Body of pancreas (tissue), 4 donors: Measurements from ENCODE around the gene PTK7. TPM values are rescaled to one million over a fixed set of nuclear protein-coding genes. Genes with fewer than 3 reads are reported as not detected.
"Not testable (repeated sequence)": the region's sequence is repeated elsewhere in the genome, so short reads cannot be mapped to it uniquely, and the experiment has no call there.

Experiments used
- ATAC-seq: fragments of 150-250 bp; one replicate; pipeline ENCODE4 v1.9.1; 2016
- DNase-seq, 4 donors: peaks; one replicate each; pipeline ENCODE4 v3.0.0-alpha.2; 2019
- H3K27ac ChIP-seq, 4 donors: fragments of 200-600 bp; sonication (generic); 1 replicate in 3 of 4; 2 replicates in 1 of 4; pipeline versions ENCODE4 v1.5.1 to v1.6.1; 2016 to 2019; ENCODE audit warnings: mild to moderate bottlenecking in 1 of 4, mixed read lengths in 1 of 4, moderate library complexity in 1 of 4
- H3K27me3 ChIP-seq, 2 donors: fragments of 200-600 bp; sonication (generic); one replicate each; pipeline ENCODE4 v1.6.0; 2016; ENCODE audit warnings: mild to moderate bottlenecking in 1 of 2
- H3K36me3 ChIP-seq, 2 donors: fragments of 200-600 bp; sonication (generic); replicated peaks in 1 of 2; 2 replicates each; pipeline ENCODE4 v1.5.1; 2016; ENCODE audit warnings: low read depth in 2 of 2; ENCODE audit not compliant: insufficient read depth in 1 of 2
- H3K4me1 ChIP-seq: fragments of 200-600 bp; sonication (generic); one replicate; pipeline ENCODE4 v1.6.0; 2016
- H3K4me3 ChIP-seq, 2 donors: fragments of 200-600 bp; sonication (generic); 1 replicate in 1 of 2; 2 replicates in 1 of 2; pipeline ENCODE4 v1.5.1; 2016 to 2019
- H3K9me3 ChIP-seq, 3 donors: fragments of 200-600 bp; sonication (generic); 1 replicate in 2 of 3; 2 replicates in 1 of 3; pipeline ENCODE4 v1.5.1; 2016
- POLR2A ChIP-seq, 3 donors: fragments of 450-650 bp; IDR thresholded peaks; one replicate each; pipeline ENCODE4 v1.6.1; 2016; ENCODE audit warnings: antibody characterized with exemption in 3 of 3, mild to moderate bottlenecking in 2 of 3
- WGBS, 2 donors: methylation state at CpG; one replicate each; pipeline ENCODE4 v1.1.5; 2017; 5-methylcytosine and 5-hydroxymethylcytosine counted together
- intact Hi-C: fragments of 100-400 bp; cut with DNase I; formaldehyde crosslinking; loops from one replicate; pipeline ENCODE4 v1.15.1; 2023
- total RNA-seq, 2 donors: library from RNA; depleted of rRNA; stranded (reverse); fragments of >200 nt; gene quantifications; one replicate each; pipeline ENCODE4 v1.1.0, GENCODE V29; 2016
- TF ChIP-seq, protein P1 (sequence below), 7 experiments: fragments of 450-650 bp in 4 of 7; fragments of 200-600 bp in 3 of 7; sonication (generic) in 3 of 7; IDR thresholded peaks; one replicate each; pipeline ENCODE4 v1.5.1; 2016 to 2019; ENCODE audit warnings: antibody characterized with exemption in 7 of 7

Gene PTK7
- total RNA-seq, 2 donors from 2014 or later: 26.4 to 28.0 TPM

GRCh38 chr6:43081043-43081442, 4.9 kb downstream of the PTK7 start:
- H3K36me3 ChIP-seq: no peaks in the 10 kb centered on the region
- intact Hi-C loops: no loop called here
- DNase-seq: no peak

GRCh38 chr6:43081922-43082321, 5.8 kb downstream of the PTK7 start:
- H3K27me3 ChIP-seq: not testable (repeated sequence)

More at GRCh38 chr6:43081043-43081442, 4.9 kb downstream of the PTK7 start:
- Histone ChIP-seq H3K9me3 (no peaks in the 10 kb centered on the region), H3K27me3 (no peaks in the 10 kb centered on the region), H3K27ac (no peak overlapping the region), H3K4me3 (no peak overlapping the region), H3K4me1 (peaks cover 11% of the 10 kb centered on the region)
- 84 to 86% methylated on average over 4 of the region's 4 CpGs for WGBS, 2 donors
- TF ChIP-seq POLR2A (IDR thresholded peaks at IDR 0.05): no peak
- TF ChIP-seq, protein P1, sequence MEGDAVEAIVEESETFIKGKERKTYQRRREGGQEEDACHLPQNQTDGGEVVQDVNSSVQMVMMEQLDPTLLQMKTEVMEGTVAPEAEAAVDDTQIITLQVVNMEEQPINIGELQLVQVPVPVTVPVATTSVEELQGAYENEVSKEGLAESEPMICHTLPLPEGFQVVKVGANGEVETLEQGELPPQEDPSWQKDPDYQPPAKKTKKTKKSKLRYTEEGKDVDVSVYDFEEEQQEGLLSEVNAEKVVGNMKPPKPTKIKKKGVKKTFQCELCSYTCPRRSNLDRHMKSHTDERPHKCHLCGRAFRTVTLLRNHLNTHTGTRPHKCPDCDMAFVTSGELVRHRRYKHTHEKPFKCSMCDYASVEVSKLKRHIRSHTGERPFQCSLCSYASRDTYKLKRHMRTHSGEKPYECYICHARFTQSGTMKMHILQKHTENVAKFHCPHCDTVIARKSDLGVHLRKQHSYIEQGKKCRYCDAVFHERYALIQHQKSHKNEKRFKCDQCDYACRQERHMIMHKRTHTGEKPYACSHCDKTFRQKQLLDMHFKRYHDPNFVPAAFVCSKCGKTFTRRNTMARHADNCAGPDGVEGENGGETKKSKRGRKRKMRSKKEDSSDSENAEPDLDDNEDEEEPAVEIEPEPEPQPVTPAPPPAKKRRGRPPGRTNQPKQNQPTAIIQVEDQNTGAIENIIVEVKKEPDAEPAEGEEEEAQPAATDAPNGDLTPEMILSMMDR (IDR thresholded peaks at IDR 0.05): no peak
- ATAC-seq: no peak

DNA sequence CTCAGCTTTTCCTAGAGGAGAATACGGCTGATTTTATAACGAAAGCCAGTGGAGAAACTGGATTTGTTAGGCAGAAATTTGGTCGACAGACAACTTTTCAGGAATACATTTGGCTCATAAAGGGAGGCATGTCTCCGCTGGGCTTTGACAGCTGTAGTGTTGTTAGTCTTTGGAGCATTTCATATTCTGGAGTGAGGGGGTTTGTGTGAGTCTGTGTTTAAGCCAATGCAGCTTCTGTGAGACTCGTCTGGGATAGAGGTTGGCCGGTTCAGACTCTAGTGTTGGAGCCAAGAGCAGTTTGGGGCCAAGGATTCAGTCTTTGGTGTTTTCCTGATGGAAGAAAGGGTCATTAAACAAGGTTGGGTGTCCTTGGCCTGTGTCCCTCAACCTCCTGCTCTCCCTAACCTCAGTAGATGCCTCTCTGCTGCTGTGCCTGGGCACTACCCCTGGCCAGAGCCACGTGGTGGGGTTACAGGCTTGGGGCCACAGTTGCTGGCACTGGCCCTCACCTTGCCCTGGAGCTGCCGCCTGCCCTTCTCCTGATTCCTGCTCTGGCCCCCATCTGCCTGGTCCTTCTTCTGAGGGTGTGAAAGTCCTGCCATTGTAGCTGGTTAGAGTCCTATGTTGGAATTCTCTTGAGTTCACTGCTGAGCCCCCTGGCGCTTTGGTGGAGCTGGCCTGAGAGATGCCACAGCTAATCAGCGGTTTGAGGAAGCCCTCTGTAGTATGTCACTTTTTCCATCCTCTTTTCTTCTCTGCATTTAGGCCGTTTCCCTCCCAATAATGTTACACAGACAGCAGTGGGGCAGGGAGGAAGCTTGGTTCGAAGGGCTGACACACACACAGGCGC, 6.9 kb downstream of the PTK7 start:
- Histone ChIP-seq H3K27ac (no peak overlapping the region), H3K4me3 (no peak overlapping the region), H3K9me3 (no peaks in the 10 kb centered on the region), H3K27me3 (no peaks in the 10 kb centered on the region), H3K36me3 (no peaks in the 10 kb centered on the region), H3K4me1 (no peaks in the 10 kb centered on the region)
- DNase-seq (no peak), ATAC-seq (no peak)
- intact Hi-C loops: no loop called here
- WGBS, 2 donors: 72 to 80% methylated on average over 10 to 13 of the region's 13 CpGs
- TF ChIP-seq POLR2A (IDR thresholded peaks at IDR 0.05): no peak
- TF ChIP-seq, protein P1 (IDR thresholded peaks at IDR 0.05): no peak

More at GRCh38 chr6:43081922-43082321, 5.8 kb downstream of the PTK7 start:
- H3K36me3 ChIP-seq, DNase-seq, intact Hi-C loops, H3K4me3 ChIP-seq, H3K9me3 ChIP-seq, H3K4me1 ChIP-seq, ATAC-seq, H3K27ac ChIP-seq: not testable (repeated sequence)
- WGBS, 2 donors: 85 to 87% methylated on average over 9 of the region's 9 CpGs

- 69 to 80% methylated on average over 8 of the region's 8 CpGs for WGBS, 2 donors
- intact Hi-C loops: no loop called here
- TF ChIP-seq POLR2A (IDR thresholded peaks at IDR 0.05): no peak
- TF ChIP-seq, protein P1 (IDR thresholded peaks at IDR 0.05): no peak
- Histone ChIP-seq H3K36me3 (no peaks in the 10 kb centered on the region), H3K9me3 (no peaks in the 10 kb centered on the region), H3K27ac (no peak overlapping the region), H3K4me1 (peaks cover 20% of the 10 kb centered on the region), H3K4me3 (no peak overlapping the region), H3K27me3 (no peaks in the 10 kb centered on the region)
- ATAC-seq (no peak), DNase-seq (no peak)
These were observed 10.0 kb downstream of the PTK7 start for GRCh38 chr6:43086022-43086658.

- TF ChIP-seq, protein P1 (IDR thresholded peaks at IDR 0.05): no peak
- peak; percentile 39 for ATAC-seq
- 85 to 90% methylated on average over 4 of the region's 4 CpGs for WGBS, 2 donors
- Histone ChIP-seq H3K4me1 (peaks cover 20% of the 10 kb centered on the region), H3K4me3 (no peak overlapping the region), H3K36me3 (no peaks in the 10 kb centered on the region), H3K27ac (peak overlapping the region in 3 of 4 donors; percentile 75 to 80 (median 77)), H3K27me3 (no peaks in the 10 kb centered on the region), H3K9me3 (no peaks in the 10 kb centered on the region)
- DNase-seq: no peak
- intact Hi-C loops: no loop called here
These were observed 12.5 kb downstream of the PTK7 start for GRCh38 chr6:43088654-43089056.
